HFFc6 (cell line): ENCODE data around the gene COX6B2. TPM values are rescaled to one million over a fixed set of nuclear protein-coding genes. Genes with fewer than 3 reads are reported as not detected.

Experiments
- DNase-seq: peaks from one replicate; pipeline ENCODE4 v3.0.0-alpha.2; 2018
- H3K27ac Mint-ChIP-seq: 2 replicates; pipeline ENCODE4 v1.8.0; 2020; ENCODE audit warnings: mild to moderate bottlenecking, mixed read lengths
- H3K27me3 Mint-ChIP-seq: 2 replicates; pipeline ENCODE4 v1.8.0; 2021; ENCODE audit warnings: mild to moderate bottlenecking, moderate library complexity, mixed read lengths; ENCODE audit not compliant: insufficient read depth
- H3K36me3 Mint-ChIP-seq: 2 replicates; pipeline ENCODE4 v1.8.0; 2021; ENCODE audit warnings: low read depth, mixed read lengths
- H3K4me1 Mint-ChIP-seq: 2 replicates; pipeline ENCODE4 v1.8.0; 2020; ENCODE audit warnings: low read depth, mixed read lengths
- H3K4me3 Mint-ChIP-seq: 2 replicates; pipeline ENCODE4 v1.8.0; 2020; ENCODE audit warnings: mild to moderate bottlenecking, moderate library complexity, mixed read lengths
- H3K9me3 Mint-ChIP-seq: 2 replicates; pipeline ENCODE4 v1.8.0; 2020; ENCODE audit warnings: mild to moderate bottlenecking, mixed read lengths
- total RNA-seq, 6 experiments: library from RNA; stranded (reverse); fragmentation: NEBNext Ultra II Directional; extraction: Animal tissue kit (Norgen Biotek cat#: 25700); gene quantifications; 2 replicates in 1 of 6; 3 replicates in 5 of 6; pipeline ENCODE4 v1.2.3, GENCODE V29; 2021
- TF ChIP-seq, protein P1 (sequence below): fragments of 200-600 bp; sonication (generic); IDR thresholded peaks from 2 replicates; pipeline ENCODE4 v1.5.0; 2021; ENCODE audit warnings: antibody characterized with exemption, mild to moderate bottlenecking

The COX6B2 gene
- total RNA-seq, 6 experiments from 2014 or later, result not detected

- H3K27ac Mint-ChIP-seq, result no peak overlapping the region
- H3K9me3 Mint-ChIP-seq, result no peaks in the 10 kb centered on the region
- no peaks in the 10 kb centered on the region for H3K4me1 Mint-ChIP-seq
- peak overlapping the region; percentile 55 for H3K4me3 Mint-ChIP-seq
- H3K27me3 Mint-ChIP-seq, result peaks cover 18% of the 10 kb centered on the region
- TF ChIP-seq, protein P1, sequence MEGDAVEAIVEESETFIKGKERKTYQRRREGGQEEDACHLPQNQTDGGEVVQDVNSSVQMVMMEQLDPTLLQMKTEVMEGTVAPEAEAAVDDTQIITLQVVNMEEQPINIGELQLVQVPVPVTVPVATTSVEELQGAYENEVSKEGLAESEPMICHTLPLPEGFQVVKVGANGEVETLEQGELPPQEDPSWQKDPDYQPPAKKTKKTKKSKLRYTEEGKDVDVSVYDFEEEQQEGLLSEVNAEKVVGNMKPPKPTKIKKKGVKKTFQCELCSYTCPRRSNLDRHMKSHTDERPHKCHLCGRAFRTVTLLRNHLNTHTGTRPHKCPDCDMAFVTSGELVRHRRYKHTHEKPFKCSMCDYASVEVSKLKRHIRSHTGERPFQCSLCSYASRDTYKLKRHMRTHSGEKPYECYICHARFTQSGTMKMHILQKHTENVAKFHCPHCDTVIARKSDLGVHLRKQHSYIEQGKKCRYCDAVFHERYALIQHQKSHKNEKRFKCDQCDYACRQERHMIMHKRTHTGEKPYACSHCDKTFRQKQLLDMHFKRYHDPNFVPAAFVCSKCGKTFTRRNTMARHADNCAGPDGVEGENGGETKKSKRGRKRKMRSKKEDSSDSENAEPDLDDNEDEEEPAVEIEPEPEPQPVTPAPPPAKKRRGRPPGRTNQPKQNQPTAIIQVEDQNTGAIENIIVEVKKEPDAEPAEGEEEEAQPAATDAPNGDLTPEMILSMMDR, result no peak
- H3K36me3 Mint-ChIP-seq, result no peaks in the 10 kb centered on the region
- no peak for DNase-seq
Observed at GRCh38 chr19:55353803-55354697, 469 bp downstream of the COX6B2 start.

GRCh38 chr19:55353356-55353802 is 1.1 kb downstream of the COX6B2 start:
- no peak overlapping the region for H3K27ac Mint-ChIP-seq
- H3K27me3 Mint-ChIP-seq, result peaks cover 18% of the 10 kb centered on the region
- peak overlapping the region; percentile 55 for H3K4me3 Mint-ChIP-seq
- H3K4me1 Mint-ChIP-seq, result no peaks in the 10 kb centered on the region
- no peak for DNase-seq
- H3K36me3 Mint-ChIP-seq, result no peaks in the 10 kb centered on the region
- no peaks in the 10 kb centered on the region for H3K9me3 Mint-ChIP-seq
- TF ChIP-seq, protein P1, result no peak

- Mint-ChIP-seq H3K4me3 (no peak overlapping the region), H3K36me3 (no peaks in the 10 kb centered on the region), H3K27ac (no peak overlapping the region), H3K9me3 (no peaks in the 10 kb centered on the region), H3K4me1 (no peaks in the 10 kb centered on the region), H3K27me3 (peaks cover 17% of the 10 kb centered on the region)
- TF ChIP-seq, protein P1, result no peak
- DNase-seq, result no peak
Observed at GRCh38 chr19:55352549-55353145, 1.9 kb downstream of the COX6B2 start.

DNA sequence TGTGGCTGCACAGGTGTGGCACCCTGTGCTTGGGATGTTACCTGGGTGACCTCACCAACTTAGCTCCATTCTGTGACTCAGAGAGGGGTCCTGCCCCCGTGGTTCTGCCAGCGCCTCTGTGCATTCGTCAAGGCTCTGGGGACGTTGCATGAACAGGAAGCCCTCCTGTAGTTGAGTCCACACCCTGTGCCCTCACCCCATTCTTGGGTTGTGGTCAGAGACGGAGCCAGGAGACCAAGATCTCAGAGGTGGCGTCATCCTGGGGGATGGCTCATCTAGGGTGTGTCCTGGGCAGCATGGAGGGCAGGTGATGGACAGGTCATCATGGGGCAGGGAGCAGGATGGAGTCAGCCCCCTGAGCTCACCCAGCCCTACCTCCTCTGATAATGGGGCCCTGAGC is 2.5 kb downstream of the COX6B2 start:
- TF ChIP-seq, protein P1, result no peak
- H3K27me3 Mint-ChIP-seq, result peaks cover 16% of the 10 kb centered on the region
- H3K4me3 Mint-ChIP-seq, result no peak overlapping the region
- H3K9me3 Mint-ChIP-seq, result no peaks in the 10 kb centered on the region
- no peak for DNase-seq
- H3K36me3 Mint-ChIP-seq, result no peaks in the 10 kb centered on the region
- H3K4me1 Mint-ChIP-seq, result no peaks in the 10 kb centered on the region
- no peak overlapping the region for H3K27ac Mint-ChIP-seq

DNA sequence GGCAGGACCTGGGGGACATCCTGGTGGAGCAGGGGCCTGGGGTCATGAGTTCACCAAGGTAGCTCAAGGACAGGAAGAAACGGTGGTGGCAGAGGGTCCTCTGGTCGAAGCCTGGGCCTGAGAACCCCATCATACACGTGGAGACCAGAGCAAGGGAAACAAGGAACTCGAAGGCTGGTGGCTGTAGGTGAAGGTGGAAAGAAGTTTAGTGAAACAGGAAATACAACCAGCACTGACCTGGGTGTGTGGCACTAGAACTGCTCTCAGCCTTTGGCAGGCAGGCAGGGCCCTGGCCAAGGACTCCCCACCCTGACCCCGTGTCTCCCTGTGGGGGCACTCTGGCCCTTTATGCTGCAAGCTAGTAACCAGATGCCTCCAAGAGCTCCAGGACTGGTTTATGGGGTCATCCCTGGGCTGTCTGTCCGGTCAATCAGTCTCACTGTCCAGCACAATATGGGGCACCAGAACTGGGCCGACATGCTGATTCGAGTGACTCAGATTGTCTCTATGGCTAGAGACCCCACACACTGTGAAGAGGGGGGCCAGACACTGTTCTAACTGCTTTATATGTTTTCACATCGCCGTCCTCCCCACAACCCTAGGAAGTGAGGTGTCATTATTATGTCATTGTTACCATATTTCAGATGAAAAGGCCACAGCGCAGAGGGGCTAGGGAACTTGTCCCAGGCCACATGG is 3.8 kb downstream of the COX6B2 start:
- no peak overlapping the region for H3K4me3 Mint-ChIP-seq
- H3K36me3 Mint-ChIP-seq, result no peaks in the 10 kb centered on the region
- no peak overlapping the region for H3K27ac Mint-ChIP-seq
- H3K9me3 Mint-ChIP-seq, result no peaks in the 10 kb centered on the region
- H3K27me3 Mint-ChIP-seq, result peaks cover 12% of the 10 kb centered on the region
- H3K4me1 Mint-ChIP-seq, result peaks cover under 1% of the 10 kb centered on the region; the same call in 1 of the 2 replicates
- TF ChIP-seq, protein P1, result no peak
- DNase-seq, result no peak
